HEK293 (cell line): ENCODE measurements around the gene OR56A1.
"Not testable (repeated sequence)": the region's sequence is repeated elsewhere in the genome, so short reads cannot be mapped to it uniquely, and the experiment has no call there.

Experiments
- ELK4 ChIP-seq: IDR thresholded peaks from 2 replicates; pipeline ENCODE4 v1.6.1; 2011; ENCODE audit warnings: mild to moderate bottlenecking, low read depth, low read length, borderline replicate concordance
- REST ChIP-seq: fragments of 450-650 bp; formaldehyde crosslinking; IDR thresholded peaks from 2 replicates; pipeline ENCODE4 v1.5.1; 2016; ENCODE audit warnings: missing biosample characterization, missing genetic modification characterization
- SP2 ChIP-seq: fragments of 450-650 bp; formaldehyde crosslinking; IDR thresholded peaks from 2 replicates; pipeline ENCODE4 v1.5.1; 2016; ENCODE audit warnings: missing biosample characterization, missing genetic modification characterization
- SP3 ChIP-seq: fragments of 450-650 bp; formaldehyde crosslinking; IDR thresholded peaks from 2 replicates; pipeline ENCODE4 v1.5.1; 2016; ENCODE audit warnings: missing biosample characterization, missing genetic modification characterization
- TRIM28 ChIP-seq: IDR thresholded peaks from 2 replicates; pipeline ENCODE4 v1.6.1; 2011; ENCODE audit warnings: low read length, control low read depth, borderline replicate concordance
- TSHZ1 ChIP-seq: fragments of 450-650 bp; formaldehyde crosslinking; IDR thresholded peaks from 2 replicates; pipeline ENCODE4 v1.5.1; 2016; ENCODE audit warnings: missing biosample characterization, missing genetic modification characterization, borderline replicate concordance
- ZBTB1 ChIP-seq: fragments of 450-650 bp; formaldehyde crosslinking; IDR thresholded peaks from 2 replicates; pipeline ENCODE4 v1.5.1; 2016; ENCODE audit warnings: missing biosample characterization, missing genetic modification characterization
- ZNF311 ChIP-seq: fragments of 450-650 bp; formaldehyde crosslinking; IDR thresholded peaks from 2 replicates; pipeline ENCODE4 v1.5.1; 2017; ENCODE audit warnings: missing biosample characterization, missing genetic modification characterization, borderline replicate concordance
- ZNF530 ChIP-seq: fragments of 450-650 bp; formaldehyde crosslinking; IDR thresholded peaks from 2 replicates; pipeline ENCODE4 v1.5.1; 2016; ENCODE audit warnings: low read depth, missing biosample characterization, missing genetic modification characterization
- ZNF645 ChIP-seq: fragments of 450-650 bp; formaldehyde crosslinking; IDR thresholded peaks from 2 replicates; pipeline ENCODE4; 2016; ENCODE audit warnings: missing biosample characterization, missing genetic modification characterization
- ZNF830 ChIP-seq: fragments of 450-650 bp; IDR thresholded peaks from 2 replicates; pipeline ENCODE4 v1.5.0; 2018; ENCODE audit warnings: missing biosample characterization, missing genetic modification characterization, low read depth, mild to moderate bottlenecking, moderate library complexity
- TF ChIP-seq, protein P1 (sequence below): fragments of 450-650 bp; formaldehyde crosslinking; IDR thresholded peaks from 2 replicates; pipeline ENCODE4 v1.5.1; 2016; ENCODE audit warnings: missing biosample characterization, missing genetic modification characterization
- TF ChIP-seq, protein P2 (sequence below): fragments of 450-650 bp; formaldehyde crosslinking; IDR thresholded peaks from 2 replicates; pipeline ENCODE4 v1.5.1; 2016; ENCODE audit warnings: missing biosample characterization, missing genetic modification characterization

DNA sequence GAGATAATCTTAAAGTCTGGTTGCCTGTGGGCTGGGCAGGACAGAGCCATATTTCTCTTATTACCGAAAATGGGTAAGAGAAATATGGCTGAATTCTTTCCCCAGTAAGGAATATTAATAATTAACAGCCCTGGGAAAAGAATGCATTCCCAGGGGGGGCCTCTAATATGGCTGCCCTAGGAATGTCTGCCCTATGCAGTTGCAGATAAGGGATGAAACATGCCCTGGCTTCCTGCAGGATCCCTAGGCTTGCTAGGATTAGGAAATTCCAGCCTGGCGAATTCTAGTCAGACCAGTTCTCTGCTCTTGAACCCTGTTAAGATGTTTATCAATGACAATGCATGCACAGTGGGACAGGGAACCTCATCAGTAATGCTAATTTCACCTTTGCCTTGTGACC lies 45.9 kb upstream of the OR56A1 start:
- TF ChIP-seq, protein P1, sequence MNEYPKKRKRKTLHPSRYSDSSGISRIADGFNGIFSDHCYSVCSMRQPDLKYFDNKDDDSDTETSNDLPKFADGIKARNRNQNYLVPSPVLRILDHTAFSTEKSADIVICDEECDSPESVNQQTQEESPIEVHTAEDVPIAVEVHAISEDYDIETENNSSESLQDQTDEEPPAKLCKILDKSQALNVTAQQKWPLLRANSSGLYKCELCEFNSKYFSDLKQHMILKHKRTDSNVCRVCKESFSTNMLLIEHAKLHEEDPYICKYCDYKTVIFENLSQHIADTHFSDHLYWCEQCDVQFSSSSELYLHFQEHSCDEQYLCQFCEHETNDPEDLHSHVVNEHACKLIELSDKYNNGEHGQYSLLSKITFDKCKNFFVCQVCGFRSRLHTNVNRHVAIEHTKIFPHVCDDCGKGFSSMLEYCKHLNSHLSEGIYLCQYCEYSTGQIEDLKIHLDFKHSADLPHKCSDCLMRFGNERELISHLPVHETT (tag by site-specific recombination), result not testable (repeated sequence)
- TF ChIP-seq ZNF645 (tag by site-specific recombination); ZBTB1 (tag by site-specific recombination); ELK4; ZNF830; ZNF311 (tag by site-specific recombination); SP2; REST (tag by site-specific recombination); TSHZ1 (tag by site-specific recombination); ZNF530 (tag by site-specific recombination); TRIM28; SP3 (tag by site-specific recombination): not testable (repeated sequence)
- TF ChIP-seq, protein P2, sequence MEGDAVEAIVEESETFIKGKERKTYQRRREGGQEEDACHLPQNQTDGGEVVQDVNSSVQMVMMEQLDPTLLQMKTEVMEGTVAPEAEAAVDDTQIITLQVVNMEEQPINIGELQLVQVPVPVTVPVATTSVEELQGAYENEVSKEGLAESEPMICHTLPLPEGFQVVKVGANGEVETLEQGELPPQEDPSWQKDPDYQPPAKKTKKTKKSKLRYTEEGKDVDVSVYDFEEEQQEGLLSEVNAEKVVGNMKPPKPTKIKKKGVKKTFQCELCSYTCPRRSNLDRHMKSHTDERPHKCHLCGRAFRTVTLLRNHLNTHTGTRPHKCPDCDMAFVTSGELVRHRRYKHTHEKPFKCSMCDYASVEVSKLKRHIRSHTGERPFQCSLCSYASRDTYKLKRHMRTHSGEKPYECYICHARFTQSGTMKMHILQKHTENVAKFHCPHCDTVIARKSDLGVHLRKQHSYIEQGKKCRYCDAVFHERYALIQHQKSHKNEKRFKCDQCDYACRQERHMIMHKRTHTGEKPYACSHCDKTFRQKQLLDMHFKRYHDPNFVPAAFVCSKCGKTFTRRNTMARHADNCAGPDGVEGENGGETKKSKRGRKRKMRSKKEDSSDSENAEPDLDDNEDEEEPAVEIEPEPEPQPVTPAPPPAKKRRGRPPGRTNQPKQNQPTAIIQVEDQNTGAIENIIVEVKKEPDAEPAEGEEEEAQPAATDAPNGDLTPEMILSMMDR (tag by site-specific recombination), result not testable (repeated sequence)
